HK-2 (cell line): ENCODE results near the gene DPEP1.
"Not testable (repeated sequence)": the region's sequence is repeated elsewhere in the genome, so short reads cannot be mapped to it uniquely, and the experiment has no call there.

Experiments
- DNase-seq: peaks from one replicate; pipeline ENCODE4 v3.0.0-alpha.2; 2018; ENCODE audit not compliant: unreplicated experiment

Gene DPEP1

GRCh38 chr16:89651584-89651983 is 38.1 kb downstream of the DPEP1 start:
- no peak for DNase-seq

GRCh38 chr16:89653656-89654295 is 40.3 kb downstream of the DPEP1 start:
- DNase-seq: no peak

GRCh38 chr16:89655062-89655643 is 41.7 kb downstream of the DPEP1 start:
- DNase-seq: no peak

GRCh38 chr16:89656435-89657121 is 43.1 kb downstream of the DPEP1 start:
- no peak for DNase-seq

- DNase-seq: peak; percentile 92
Measured at GRCh38 chr16:89657442-89658220, 44.2 kb downstream of the DPEP1 start, which contains the start of the genes CHMP1A and SPATA33. Gene CHMP1A, minus strand, starts transcription at chr16:89657708. Its CDS starts 120 bp downstream, at chr16:89657588. Gene SPATA33, plus strand, starts transcription at chr16:89657836. Its CDS starts 76 bp downstream, at chr16:89657912.

GRCh38 chr16:89658221-89658879 is 44.9 kb downstream of the DPEP1 start:
- DNase-seq: peak; percentile 47

- DNase-seq: no peak
Measured at GRCh38 chr16:89660146-89660545, 46.7 kb downstream of the DPEP1 start.

GRCh38 chr16:89661215-89661614 is 47.8 kb downstream of the DPEP1 start:
- DNase-seq: no peak

- DNase-seq: not testable (repeated sequence)
Measured at GRCh38 chr16:89664238-89664637, 50.8 kb downstream of the DPEP1 start.

GRCh38 chr16:89667000-89667399 is 53.6 kb downstream of the DPEP1 start:
- DNase-seq: not testable (repeated sequence)

- DNase-seq: no peak
Measured at GRCh38 chr16:89667633-89668032, 54.2 kb downstream of the DPEP1 start.

GRCh38 chr16:89668790-89669158 is 55.3 kb downstream of the DPEP1 start:
- no peak for DNase-seq

GRCh38 chr16:89669755-89670154 is 56.3 kb downstream of the DPEP1 start:
- no peak for DNase-seq

- DNase-seq: no peak
Measured at GRCh38 chr16:89670496-89671431, 57.3 kb downstream of the DPEP1 start.

GRCh38 chr16:89671565-89671964 is 58.1 kb downstream of the DPEP1 start:
- DNase-seq: not testable (repeated sequence)

GRCh38 chr16:89672177-89672941 is 58.9 kb downstream of the DPEP1 start:
- no peak for DNase-seq

GRCh38 chr16:89678258-89678657 is 64.8 kb downstream of the DPEP1 start:
- DNase-seq: no peak

GRCh38 chr16:89685916-89686315 is 72.5 kb downstream of the DPEP1 start:
- no peak for DNase-seq

GRCh38 chr16:89686520-89687091 is 73.2 kb downstream of the DPEP1 start, which contains the start of gene CDK10:
Gene CDK10, plus strand, starts transcription at chr16:89686689. Its CDS starts 22 bp downstream, at chr16:89686711.
- DNase-seq: peak; percentile 93
